ENCODE data around the gene TGFB2. TPM values are rescaled to one million over a fixed set of nuclear protein-coding genes. Genes with fewer than 3 reads are reported as not detected.

TGFB2 gene
- total RNA-seq, 2 experiments from 2014 or later = 0.03 to 0.11 TPM

DNA sequence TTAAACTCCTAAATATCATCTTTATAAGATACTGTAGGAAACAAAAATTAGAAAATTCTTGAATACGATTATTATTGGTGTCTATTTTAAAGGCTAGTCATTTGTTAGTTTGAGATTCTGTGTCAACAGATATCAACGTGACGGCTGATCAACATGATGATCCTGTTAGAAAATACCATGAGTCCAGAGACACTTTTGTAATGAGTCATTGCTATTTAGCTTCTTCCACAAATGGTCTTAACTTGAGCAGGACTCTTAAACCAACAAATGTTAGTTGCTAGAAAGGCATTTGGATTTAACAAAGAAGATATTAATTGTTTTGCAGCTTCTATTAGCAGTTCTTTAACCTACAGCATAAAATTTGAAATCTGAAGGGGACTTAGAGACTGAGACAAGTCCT is 131.2 kb downstream of the TGFB2 start:
- no peak overlapping the region for H3K27ac ChIP-seq (ENCODE audit: low read depth, low read length, poor library complexity, severe bottlenecking)
- H3K36me3 ChIP-seq (ENCODE audit: insufficient read depth, low read length) = no peaks in the 10 kb centered on the region
- TF ChIP-seq EZH2phosphoT487 (IDR thresholded peaks at IDR 0.05; ENCODE audit: borderline replicate concordance, low read depth, low read length) (no peak), CTCF (conservative IDR thresholded peaks at IDR 0.05; ENCODE audit: low read length) (no peak)
- H3K79me2 ChIP-seq (ENCODE audit: insufficient read depth, low read depth, low read length) = no peaks in the 10 kb centered on the region
- no peak for DNase-seq (ENCODE audit: low spot score)
- H3K4me2 ChIP-seq (ENCODE audit: low read length) = no peak overlapping the region
- no peaks in the 10 kb centered on the region for H3K9me3 ChIP-seq (ENCODE audit: low read length)
- POLR2A ChIA-PET = interaction anchor here (0.6 to 0.9 kb wide), 2 partner anchors 169 to 1189 kb away, joined by 3 read pairs; no protein-coding TSS in a partner anchor
- H3K4me1 ChIP-seq (ENCODE audit: insufficient read depth, low read length, poor library complexity, severe bottlenecking) = no peaks in the 10 kb centered on the region
- intact Hi-C loops (cut with micrococcal nuclease; ENCODE audit: unreplicated experiment) = loop anchor here (5.0 kb wide), 1 partner anchor 404 kb away; no protein-coding TSS in a partner anchor
- no peaks in the 10 kb centered on the region for H3K9me2 ChIP-seq (ENCODE audit: insufficient read depth, low read length)
- no peaks in the 10 kb centered on the region for H4K20me1 ChIP-seq (ENCODE audit: insufficient read depth, low read length)
- H2AFZ ChIP-seq (ENCODE audit: low read length) = no peak overlapping the region
- no peak overlapping the region for H3K4me3 ChIP-seq (ENCODE audit: low read depth, low read length, poor library complexity, severe bottlenecking)
- no TSS peak for BruUV-seq (replicated peaks)
- CTCF ChIA-PET (ENCODE audit: unreplicated experiment) = no interaction called here

- ChIA-PET CTCF (ENCODE audit: unreplicated experiment) (no interaction called here), POLR2A (interaction anchor here (0.8 kb wide), 1 partner anchor 9 kb away, joined by 4 read pairs; no protein-coding TSS in a partner anchor)
- Histone ChIP-seq H3K4me3 (ENCODE audit: low read depth, low read length, poor library complexity, severe bottlenecking) (no peak overlapping the region), H3K9me3 (ENCODE audit: low read length) (no peaks in the 10 kb centered on the region), H3K4me1 (ENCODE audit: insufficient read depth, low read length, poor library complexity, severe bottlenecking) (no peaks in the 10 kb centered on the region), H3K79me2 (ENCODE audit: insufficient read depth, low read depth, low read length) (no peaks in the 10 kb centered on the region), H3K27ac (ENCODE audit: low read depth, low read length, poor library complexity, severe bottlenecking) (no peak overlapping the region), H4K20me1 (ENCODE audit: insufficient read depth, low read length) (no peaks in the 10 kb centered on the region), H3K4me2 (ENCODE audit: low read length) (no peak overlapping the region), H2AFZ (ENCODE audit: low read length) (no peak overlapping the region), H3K9me2 (ENCODE audit: insufficient read depth, low read length) (no peaks in the 10 kb centered on the region), H3K36me3 (ENCODE audit: insufficient read depth, low read length) (no peaks in the 10 kb centered on the region)
- no peak for DNase-seq (ENCODE audit: low spot score)
- no peak for TF ChIP-seq CTCF (conservative IDR thresholded peaks at IDR 0.05; ENCODE audit: low read length)
- no peak for TF ChIP-seq EZH2phosphoT487 (IDR thresholded peaks at IDR 0.05; ENCODE audit: borderline replicate concordance, low read depth, low read length)
- no TSS peak for BruUV-seq (replicated peaks)
- intact Hi-C loops (cut with micrococcal nuclease; ENCODE audit: unreplicated experiment) = loop anchor here (5.0 kb wide), 1 partner anchor 406 kb away; no protein-coding TSS in a partner anchor
Measured at GRCh38 chr1:218478336-218478735, 133.2 kb downstream of the TGFB2 start.

GRCh38 chr1:218479436-218480115 is 134.4 kb downstream of the TGFB2 start:
- Histone ChIP-seq H3K9me3 (ENCODE audit: low read length) (no peaks in the 10 kb centered on the region), H4K20me1 (ENCODE audit: insufficient read depth, low read length) (no peaks in the 10 kb centered on the region), H3K9me2 (ENCODE audit: insufficient read depth, low read length) (no peaks in the 10 kb centered on the region), H3K4me2 (ENCODE audit: low read length) (no peak overlapping the region), H2AFZ (ENCODE audit: low read length) (no peak overlapping the region), H3K27ac (ENCODE audit: low read depth, low read length, poor library complexity, severe bottlenecking) (no peak overlapping the region), H3K4me1 (ENCODE audit: insufficient read depth, low read length, poor library complexity, severe bottlenecking) (no peaks in the 10 kb centered on the region), H3K4me3 (ENCODE audit: low read depth, low read length, poor library complexity, severe bottlenecking) (no peak overlapping the region), H3K36me3 (ENCODE audit: insufficient read depth, low read length) (no peaks in the 10 kb centered on the region), H3K79me2 (ENCODE audit: insufficient read depth, low read depth, low read length) (no peaks in the 10 kb centered on the region)
- TF ChIP-seq CTCF (conservative IDR thresholded peaks at IDR 0.05; ENCODE audit: low read length) = no peak
- no peak for TF ChIP-seq EZH2phosphoT487 (IDR thresholded peaks at IDR 0.05; ENCODE audit: borderline replicate concordance, low read depth, low read length)
- ChIA-PET CTCF (ENCODE audit: unreplicated experiment) (no interaction called here), POLR2A (interaction anchor here (0.6 to 0.7 kb wide), 2 partner anchors 28 to 946 kb away, joined by 3 read pairs; no protein-coding TSS in a partner anchor)
- no TSS peak for BruUV-seq (replicated peaks)
- no peak for DNase-seq (ENCODE audit: low spot score)
- intact Hi-C loops (cut with micrococcal nuclease; ENCODE audit: unreplicated experiment) = loop anchor here (5.0 kb wide), 1 partner anchor 407 kb away; no protein-coding TSS in a partner anchor
